Spleen (tissue), 11 donors: Measurements from ENCODE around the gene NOP16. TPM values are rescaled to one million over a fixed set of nuclear protein-coding genes. Genes with fewer than 3 reads are reported as not detected.
"Not testable (repeated sequence)": the region's sequence is repeated elsewhere in the genome, so short reads cannot be mapped to it uniquely, and the experiment has no call there.

Experiments
- DNase-seq: peaks from one replicate; pipeline ENCODE4 v3.0.0-alpha.2; 2020
- H3K27ac ChIP-seq, 8 donors: fragments of 200-600 bp; sonication (generic) in 7 of 8; 1 replicate in 4 of 8; 2 replicates in 4 of 8; pipeline versions ENCODE4 v1.5.0 to v1.8.0; 2016 to 2021; ENCODE audit warnings: inconsistent platforms in 4 of 8, mild to moderate bottlenecking in 4 of 8, moderate library complexity in 1 of 8
- H3K27me3 ChIP-seq, 7 donors: fragments of 200-600 bp; sonication (generic) in 6 of 7; replicated peaks in 1 of 7; 1 replicate in 4 of 7; 2 replicates in 3 of 7; pipeline versions ENCODE4 v1.5.0 to v1.8.0; 2016 to 2021; ENCODE audit warnings: inconsistent platforms in 3 of 7, mild to moderate bottlenecking in 1 of 7
- H3K36me3 ChIP-seq, 6 donors: fragments of 200-600 bp; sonication (generic) in 5 of 6; 1 replicate in 4 of 6; 2 replicates in 2 of 6; pipeline versions ENCODE4 v1.5.0 to v1.8.0; 2016 to 2021; ENCODE audit warnings: inconsistent platforms in 2 of 6
- H3K4me1 ChIP-seq, 6 donors: fragments of 200-600 bp; sonication (generic) in 5 of 6; 1 replicate in 3 of 6; 2 replicates in 3 of 6; pipeline versions ENCODE4 v1.5.0 to v1.8.0; 2016 to 2021; ENCODE audit warnings: inconsistent platforms in 3 of 6
- H3K4me3 ChIP-seq, 8 donors: fragments of 200-600 bp; sonication (generic) in 7 of 8; 1 replicate in 4 of 8; 2 replicates in 4 of 8; pipeline versions ENCODE4 v1.5.0 to v1.8.0; 2016 to 2021; ENCODE audit warnings: inconsistent platforms in 4 of 8, mild to moderate bottlenecking in 4 of 8, moderate library complexity in 2 of 8
- H3K9me3 ChIP-seq, 8 donors: fragments of 200-600 bp; sonication (generic) in 7 of 8; 1 replicate in 4 of 8; 2 replicates in 4 of 8; pipeline versions ENCODE4 v1.5.0 to v1.8.0; 2016 to 2021; ENCODE audit warnings: inconsistent platforms in 4 of 8
- POLR2A ChIP-seq, 3 donors: fragments of 450-650 bp; IDR thresholded peaks; one replicate each; pipeline ENCODE4 v1.5.1; 2017; ENCODE audit warnings: antibody characterized with exemption in 3 of 3, mild to moderate bottlenecking in 1 of 3
- POLR2AphosphoS5 ChIP-seq, 3 donors: sonication (generic); formaldehyde crosslinking; IDR thresholded peaks; one replicate each; pipeline ENCODE4 v1.5.1; 2017; ENCODE audit warnings: antibody characterized with exemption in 3 of 3
- WGBS, 5 donors: extraction: QIAGEN DNeasy Blood & Tissue Kit in 3 of 5; methylation state at CpG; one replicate each; pipeline versions ENCODE4 v1.1.5 to v1.1.7; 2013 to 2018; 5-methylcytosine and 5-hydroxymethylcytosine counted together
- intact Hi-C: fragments of 100-400 bp; cut with DNase I; formaldehyde crosslinking; loops from one replicate; pipeline ENCODE4 v1.15.0; 2023; ENCODE audit warnings: low total_unique reads
- polyA plus RNA-seq, 3 donors: library from polyadenylated mRNA; stranded (reverse); fragments of 200-250 nt; gene quantifications; one replicate each; pipeline ENCODE4 v1.2.1, GENCODE V29; 2013
- total RNA-seq, 7 donors: library from RNA; depleted of rRNA in 3 of 7; stranded (reverse); fragments of >200 nt in 3 of 7; fragmentation: NEBNext Ultra II Directional in 4 of 7; extraction: Animal tissue kit (Norgen Biotek cat#: 25700) in 4 of 7; gene quantifications; one replicate each; pipeline versions ENCODE4 v1.1.0 to v1.2.1, GENCODE V29; 2016 to 2021
- TF ChIP-seq, protein P1 (sequence below), 11 experiments: fragments of 200-600 bp in 7 of 11; fragments of 450-650 bp in 4 of 11; sonication (generic) in 4 of 11; IDR thresholded peaks in 8 of 11; conservative IDR thresholded peaks in 3 of 11; 1 replicate in 7 of 11; 2 replicates in 4 of 11; pipeline versions ENCODE4 v1.4.0 to v1.8.0; 2016 to 2021; ENCODE audit warnings: antibody characterized with exemption in 11 of 11, inconsistent platforms in 4 of 11, mild to moderate bottlenecking in 1 of 11
- donor health status: healthy with polysubstance abuse.
- donor health status: DM: no; HTN: no; CAD: no; lungs with moderate emphysema.
- donor health status: DM: no; HTN: no; CAD: no.
- donor health status: Bipolar disorder and iron deficiency.
- donor health status: healthy.
- donor health status: DM: no; HTN: no; CAD: no.
- donor health status: DM: yes; HTN: yes; CAD: no.

The NOP16 gene
- total and polyA plus RNA-seq, 10 donors = 5.9 to 47.1 (median 15.1) TPM

DNA sequence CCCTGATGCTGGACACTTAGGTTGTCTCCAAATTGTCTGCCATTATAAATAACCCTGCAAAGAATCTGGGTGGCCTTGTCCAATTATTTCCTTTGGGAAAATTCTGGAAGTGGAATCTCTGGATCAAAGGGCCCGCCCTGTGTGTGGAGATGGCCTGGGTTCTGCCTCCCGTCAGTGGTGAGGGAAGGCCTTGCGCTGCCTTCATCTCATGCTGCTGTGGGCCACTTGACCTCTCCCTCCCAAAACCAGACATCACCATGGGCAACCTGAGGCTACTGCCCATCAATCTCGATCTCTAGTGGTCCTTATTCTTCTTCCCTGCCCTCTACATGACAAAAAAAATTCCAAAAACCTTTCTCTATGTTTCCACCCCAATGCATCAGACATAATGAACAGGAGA lies 21.4 kb upstream of the NOP16 start:
- no peak overlapping the region for H3K27ac ChIP-seq
- peaks cover 2 to 41% (median 20%) of the 10 kb centered on the region in 6 donors for H3K4me1 ChIP-seq
- H3K36me3 ChIP-seq = peaks cover 0 to 62% (median 38%) of the 10 kb centered on the region in 6 donors
- H3K9me3 ChIP-seq = no peaks in the 10 kb centered on the region
- no peak for DNase-seq
- 87 to 99% (median 90%) methylated on average over 4 of the region's 4 CpGs for WGBS, 5 donors
- intact Hi-C loops = no loop called here
- TF ChIP-seq POLR2A (IDR thresholded peaks at IDR 0.05) = no peak
- no peaks in the 10 kb centered on the region for H3K27me3 ChIP-seq
- no peak overlapping the region for H3K4me3 ChIP-seq

DNA sequence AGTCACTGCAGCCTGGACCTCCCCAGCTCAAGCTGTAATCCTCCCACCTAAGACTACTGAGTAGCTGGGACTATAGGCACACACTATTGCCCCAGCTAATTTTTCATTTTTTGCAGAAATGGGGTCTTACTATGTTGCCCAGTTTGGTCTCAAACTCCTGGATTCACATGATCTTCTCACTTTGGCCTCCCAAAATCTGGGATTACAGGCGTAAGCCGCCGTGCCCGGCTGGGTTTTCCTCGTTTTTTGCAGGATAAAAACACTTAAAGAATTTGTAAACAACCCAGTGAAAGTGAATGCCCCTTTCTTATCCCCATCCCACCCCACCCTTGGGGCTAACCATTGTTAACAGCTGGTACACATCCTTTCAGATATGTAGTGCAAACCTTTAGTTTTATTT lies 20.2 kb upstream of the NOP16 start:
- TF ChIP-seq POLR2AphosphoS5 (IDR thresholded peaks at IDR 0.05) = no peak
- TF ChIP-seq, protein P1, sequence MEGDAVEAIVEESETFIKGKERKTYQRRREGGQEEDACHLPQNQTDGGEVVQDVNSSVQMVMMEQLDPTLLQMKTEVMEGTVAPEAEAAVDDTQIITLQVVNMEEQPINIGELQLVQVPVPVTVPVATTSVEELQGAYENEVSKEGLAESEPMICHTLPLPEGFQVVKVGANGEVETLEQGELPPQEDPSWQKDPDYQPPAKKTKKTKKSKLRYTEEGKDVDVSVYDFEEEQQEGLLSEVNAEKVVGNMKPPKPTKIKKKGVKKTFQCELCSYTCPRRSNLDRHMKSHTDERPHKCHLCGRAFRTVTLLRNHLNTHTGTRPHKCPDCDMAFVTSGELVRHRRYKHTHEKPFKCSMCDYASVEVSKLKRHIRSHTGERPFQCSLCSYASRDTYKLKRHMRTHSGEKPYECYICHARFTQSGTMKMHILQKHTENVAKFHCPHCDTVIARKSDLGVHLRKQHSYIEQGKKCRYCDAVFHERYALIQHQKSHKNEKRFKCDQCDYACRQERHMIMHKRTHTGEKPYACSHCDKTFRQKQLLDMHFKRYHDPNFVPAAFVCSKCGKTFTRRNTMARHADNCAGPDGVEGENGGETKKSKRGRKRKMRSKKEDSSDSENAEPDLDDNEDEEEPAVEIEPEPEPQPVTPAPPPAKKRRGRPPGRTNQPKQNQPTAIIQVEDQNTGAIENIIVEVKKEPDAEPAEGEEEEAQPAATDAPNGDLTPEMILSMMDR (IDR thresholded peaks at IDR 0.05 in 8 of 11, conservative IDR thresholded peaks at IDR 0.05 in 3 of 11) = no peak
- TF ChIP-seq POLR2A (IDR thresholded peaks at IDR 0.05) = no peak
- Histone ChIP-seq H3K4me1 (peaks cover 0 to 29% (median 8%) of the 10 kb centered on the region in 6 donors), H3K4me3 (no peak overlapping the region), H3K9me3 (no peaks in the 10 kb centered on the region), H3K27me3 (no peaks in the 10 kb centered on the region), H3K27ac (no peak overlapping the region), H3K36me3 (peaks cover 0 to 74% (median 42%) of the 10 kb centered on the region in 6 donors)
- WGBS, 5 donors = 82 to 96% (median 94%) methylated on average over 5 of the region's 5 CpGs
- intact Hi-C loops = no loop called here
- no peak for DNase-seq

DNA sequence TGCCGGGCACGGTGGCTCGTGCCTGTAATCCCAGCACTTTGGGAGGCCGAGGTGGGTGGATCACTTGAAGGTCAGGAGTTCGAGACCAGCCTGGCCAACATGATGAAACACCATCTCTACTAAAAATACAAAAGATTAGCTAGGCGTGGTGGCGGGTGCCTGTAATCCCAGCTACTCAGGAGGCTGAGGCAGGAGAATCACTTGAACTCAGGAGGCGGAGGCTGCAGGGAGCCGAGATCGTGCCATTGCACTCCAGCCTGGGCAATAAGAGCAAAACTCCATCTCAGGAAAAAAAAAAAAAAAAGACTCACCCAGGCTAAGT lies 19.8 kb upstream of the NOP16 start:
- 93 to 96% (median 96%) methylated on average over 10 of the region's 10 CpGs for WGBS, 5 donors
- H3K9me3 ChIP-seq, intact Hi-C loops, H3K27me3 ChIP-seq, H3K4me3 ChIP-seq, H3K27ac ChIP-seq: not testable (repeated sequence)
- peak; percentile 15 for DNase-seq
- Histone ChIP-seq H3K4me1 (peaks cover 0 to 25% (median 5%) of the 10 kb centered on the region in 6 donors), H3K36me3 (peaks cover 0 to 77% (median 42%) of the 10 kb centered on the region in 6 donors)

DNA sequence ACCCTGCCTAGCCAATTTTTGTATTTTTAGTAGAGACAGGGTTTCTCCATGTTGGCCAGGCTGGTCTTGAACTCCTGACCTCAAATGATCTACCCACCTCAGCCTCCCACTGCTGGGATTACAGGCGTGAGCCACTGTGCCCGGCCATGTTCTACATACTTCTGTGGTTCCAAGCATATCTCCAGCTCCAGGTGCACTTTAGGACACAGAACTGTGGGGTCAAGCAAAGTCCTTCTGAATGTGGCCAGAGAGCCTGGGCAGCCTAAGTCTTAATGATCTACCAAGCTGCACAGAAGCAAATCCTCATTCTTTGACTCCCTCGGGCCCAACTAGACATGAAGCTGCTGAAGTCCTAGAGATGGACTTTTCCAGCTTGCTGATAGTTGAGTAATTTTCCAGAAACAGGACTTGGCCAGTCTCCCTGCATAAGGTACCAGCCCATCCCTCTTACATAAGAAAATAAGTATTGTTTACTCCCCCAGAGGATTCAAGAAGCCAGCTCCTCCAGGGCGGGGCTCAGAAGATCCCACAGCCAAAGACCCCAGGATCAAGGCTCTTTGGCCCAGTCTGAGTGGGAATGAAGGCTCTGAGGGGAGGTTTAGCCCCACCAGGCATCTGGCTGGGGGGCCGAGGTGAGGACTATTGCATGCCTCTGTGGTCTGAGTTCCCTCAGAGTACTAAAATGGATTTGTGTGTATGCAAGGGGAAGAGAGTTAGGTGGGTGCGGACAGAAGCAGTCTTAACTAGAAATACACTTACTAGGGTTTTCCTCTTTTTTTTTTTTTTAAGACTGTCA lies 19.3 kb upstream of the NOP16 start:
- Histone ChIP-seq H3K27me3 (no peaks in the 10 kb centered on the region), H3K4me1 (peaks cover 0 to 20% (median 3%) of the 10 kb centered on the region in 6 donors), H3K36me3 (peaks cover 0 to 77% (median 42%) of the 10 kb centered on the region in 6 donors), H3K27ac (no peak overlapping the region), H3K9me3 (no peaks in the 10 kb centered on the region), H3K4me3 (no peak overlapping the region)
- intact Hi-C loops = no loop called here
- TF ChIP-seq POLR2A (IDR thresholded peaks at IDR 0.05) = no peak
- TF ChIP-seq POLR2AphosphoS5 (IDR thresholded peaks at IDR 0.05) = no peak
- TF ChIP-seq, protein P1 (IDR thresholded peaks at IDR 0.05 in 8 of 11, conservative IDR thresholded peaks at IDR 0.05 in 3 of 11) = no peak
- 92 to 100% (median 95%) methylated on average over 5 to 6 of the region's 6 CpGs for WGBS, 5 donors
- peak; percentile 31 for DNase-seq

DNA sequence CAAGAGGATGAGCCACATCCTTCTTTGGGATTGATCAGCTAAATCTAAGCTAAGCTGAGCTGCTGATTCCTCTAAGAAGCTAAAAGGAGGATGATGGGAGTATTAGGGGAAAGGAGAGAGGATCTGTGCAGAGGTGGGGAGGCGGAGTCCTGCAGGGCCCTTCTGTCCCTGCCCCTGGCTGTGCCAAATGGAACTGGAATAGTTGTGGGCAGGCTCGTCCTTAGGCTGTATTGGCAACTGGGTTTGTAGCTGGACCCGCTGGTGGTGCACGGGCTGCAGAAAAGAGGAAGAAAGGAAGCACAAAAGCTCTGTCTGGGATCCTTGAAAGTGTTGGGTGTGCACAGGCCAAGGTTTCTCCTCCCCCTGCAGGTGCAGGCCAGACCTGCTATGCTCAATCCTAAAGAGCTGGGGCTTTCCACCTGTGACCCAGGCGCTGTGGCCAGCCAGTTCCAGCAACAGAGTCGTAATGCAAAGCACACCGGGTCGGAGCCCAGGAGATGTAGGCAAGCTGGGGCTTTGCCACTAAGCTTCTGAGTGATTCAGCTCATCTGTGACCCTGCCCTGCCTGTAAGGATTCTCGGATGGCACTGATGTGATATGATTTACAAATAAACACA lies 18.1 kb upstream of the NOP16 start:
- H3K27ac ChIP-seq = no peak overlapping the region
- TF ChIP-seq POLR2A (IDR thresholded peaks at IDR 0.05) = no peak
- TF ChIP-seq, protein P1 (IDR thresholded peaks at IDR 0.05 in 8 of 11, conservative IDR thresholded peaks at IDR 0.05 in 3 of 11) = no peak
- no peak for TF ChIP-seq POLR2AphosphoS5 (IDR thresholded peaks at IDR 0.05)
- peaks cover 0 to 11% (median 3%) of the 10 kb centered on the region in 6 donors for H3K4me1 ChIP-seq
- DNase-seq = peak; percentile 48
- H3K9me3 ChIP-seq = no peaks in the 10 kb centered on the region
- no peaks in the 10 kb centered on the region for H3K27me3 ChIP-seq
- WGBS, 5 donors = 87 to 93% (median 87%) methylated on average over 9 of the region's 9 CpGs
- H3K4me3 ChIP-seq = no peak overlapping the region
- H3K36me3 ChIP-seq = peaks cover 0 to 78% (median 42%) of the 10 kb centered on the region in 6 donors
- intact Hi-C loops = no loop called here
